CD4-positive, alpha-beta T cell treated with Interleukin-4 for 4 hours (primary cell): ENCODE measurements around the gene TBX19.
"Not testable (repeated sequence)": the region's sequence is repeated elsewhere in the genome, so short reads cannot be mapped to it uniquely, and the experiment has no call there.

Experiments
- DNase-seq: peaks from one replicate; pipeline ENCODE4 v3.0.0-alpha.2; 2020

The TBX19 gene

GRCh38 chr1:168321945-168322344 lies 41.3 kb downstream of the TBX19 start:
- no peak for DNase-seq

- no peak for DNase-seq
These were observed 44.2 kb downstream of the TBX19 start for GRCh38 chr1:168324745-168325425.

GRCh38 chr1:168328731-168329364 lies 48.2 kb downstream of the TBX19 start:
- no peak for DNase-seq

GRCh38 chr1:168330285-168330684 lies 49.6 kb downstream of the TBX19 start:
- DNase-seq, result no peak

- no peak for DNase-seq
These were observed 50.9 kb downstream of the TBX19 start for GRCh38 chr1:168331569-168331968.

GRCh38 chr1:168333562-168334276 lies 53.0 kb downstream of the TBX19 start:
- no peak for DNase-seq

- DNase-seq, result peak; percentile 37
These were observed 54.8 kb downstream of the TBX19 start for GRCh38 chr1:168335500-168335899.

GRCh38 chr1:168338589-168339503 lies 58.2 kb downstream of the TBX19 start:
- no peak for DNase-seq

GRCh38 chr1:168340781-168341482 lies 60.3 kb downstream of the TBX19 start:
- no peak for DNase-seq

GRCh38 chr1:168341483-168341975 lies 60.9 kb downstream of the TBX19 start:
- DNase-seq, result no peak

GRCh38 chr1:168342572-168343280 lies 62.0 kb downstream of the TBX19 start:
- DNase-seq, result peak; percentile 90

GRCh38 chr1:168343566-168343965 lies 62.9 kb downstream of the TBX19 start:
- DNase-seq, result no peak

GRCh38 chr1:168344517-168344916 lies 63.8 kb downstream of the TBX19 start:
- no peak for DNase-seq

GRCh38 chr1:168345939-168346338 lies 65.3 kb downstream of the TBX19 start:
- no peak for DNase-seq

- DNase-seq, result no peak
These were observed 67.0 kb downstream of the TBX19 start for GRCh38 chr1:168347630-168348029.

GRCh38 chr1:168348146-168348709 lies 67.6 kb downstream of the TBX19 start:
- DNase-seq, result peak; percentile 55

- not testable (repeated sequence) for DNase-seq
These were observed 73.9 kb downstream of the TBX19 start for GRCh38 chr1:168354335-168355269.

- DNase-seq, result peak; percentile 41
These were observed 79.7 kb downstream of the TBX19 start for GRCh38 chr1:168360151-168361021.

GRCh38 chr1:168361252-168361651 lies 80.6 kb downstream of the TBX19 start:
- no peak for DNase-seq
